SKM-1 (cell line): Measurements from ENCODE around the gene BPNT1.

ENCODE experiments used
- DNase-seq: peaks from one replicate; lab custom pipeline; 2025; ENCODE audit not compliant: unreplicated experiment; lab: John Stamatoyannopoulos, UW

Gene BPNT1

GRCh38 chr1:220012259-220012658, 77.3 kb downstream of the BPNT1 start:
- DNase-seq: no peak

DNA sequence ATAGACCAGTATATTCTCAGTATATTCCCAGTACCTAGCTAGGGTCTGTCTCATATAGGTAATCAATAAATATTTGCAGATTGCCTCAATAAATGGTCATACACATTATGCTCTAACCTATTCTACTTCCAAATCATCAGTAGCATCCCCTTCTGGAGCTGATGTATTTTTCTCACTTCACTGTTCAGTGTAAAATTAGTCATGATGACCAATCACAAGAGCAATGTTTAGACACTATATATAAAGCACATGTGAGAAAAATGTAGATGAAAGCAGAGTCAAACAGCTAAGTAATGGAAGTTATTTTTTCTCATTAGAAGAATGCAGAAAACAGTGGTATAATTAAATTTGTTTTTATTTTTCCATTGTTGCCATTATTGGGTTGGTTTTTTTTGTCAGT, 78.0 kb downstream of the BPNT1 start:
- DNase-seq: no peak
